SK-N-SH treated with all-trans-retinoic acid at 6 μM for 48 hours (cell line): ENCODE measurements around the gene ABCF2.
A peak's percentile ranks its signal among the peaks of the same experiment; 100 is the strongest.

Experiments
- ATAC-seq: fragments of 200-7000 bp; cut with Tn5 transposase; 3 replicates; pipeline ENCODE4 v1.9.1; 2020; ENCODE audit warnings: mild to moderate bottlenecking, moderate library complexity
- ARNTL ChIP-seq: fragments of 450-650 bp; formaldehyde crosslinking; IDR thresholded peaks from 2 replicates; pipeline ENCODE4 v1.5.0; 2020; ENCODE audit warnings: low read depth, mild to moderate bottlenecking, moderate library complexity, borderline replicate concordance
- BACH2 ChIP-seq: fragments of 250-450 bp; sonication (Bioruptor Pico); IDR thresholded peaks from 2 replicates; pipeline ENCODE4 v1.9.0; 2021; ENCODE audit warnings: mild to moderate bottlenecking, borderline replicate concordance
- CSDC2 ChIP-seq: fragments of 250-450 bp; sonication (Bioruptor Pico); IDR thresholded peaks from 2 replicates; pipeline ENCODE4 v1.5.0; 2020; ENCODE audit warnings: mild to moderate bottlenecking, moderate library complexity
- ESRRG ChIP-seq: fragments of 250-450 bp; sonication (Bioruptor Pico); IDR thresholded peaks from 2 replicates; pipeline ENCODE4 v1.6.1; 2021; ENCODE audit warnings: mild to moderate bottlenecking
- GLIS3 ChIP-seq: fragments of 250-450 bp; sonication (Bioruptor Pico); IDR thresholded peaks from 2 replicates; pipeline ENCODE4 v1.5.0; 2020; ENCODE audit warnings: mild to moderate bottlenecking, moderate library complexity
- ISL1 ChIP-seq: fragments of 250-450 bp; sonication (Bioruptor Pico); IDR thresholded peaks from 2 replicates; pipeline ENCODE4 v2.1.2; 2022; ENCODE audit warnings: mild to moderate bottlenecking, moderate library complexity
- OSR1 ChIP-seq: fragments of 250-450 bp; sonication (Bioruptor Pico); IDR thresholded peaks from 2 replicates; pipeline ENCODE4 v1.8.0; 2022; ENCODE audit warnings: moderate library complexity, mild to moderate bottlenecking, inconsistent platforms
- PATZ1 ChIP-seq: fragments of 250-450 bp; sonication (Bioruptor Pico); IDR thresholded peaks from 2 replicates; pipeline ENCODE4 v1.8.0; 2020; ENCODE audit warnings: mild to moderate bottlenecking, moderate library complexity, borderline replicate concordance
- PPARA ChIP-seq: fragments of 250-450 bp; sonication (Bioruptor Pico); IDR thresholded peaks from 2 replicates; pipeline ENCODE4 v1.5.0; 2020; ENCODE audit warnings: mild to moderate bottlenecking, borderline replicate concordance
- RARB ChIP-seq: fragments of 250-450 bp; sonication (Bioruptor Pico); IDR thresholded peaks from 2 replicates; pipeline ENCODE4 v1.8.0; 2021; ENCODE audit warnings: mild to moderate bottlenecking, moderate library complexity
- SNAI2 ChIP-seq: fragments of 250-450 bp; sonication (Bioruptor Pico); IDR thresholded peaks from 2 replicates; pipeline ENCODE4 v1.5.0; 2020; ENCODE audit warnings: mild to moderate bottlenecking, moderate library complexity
- TCF4 ChIP-seq: fragments of 250-450 bp; sonication (Bioruptor Pico); IDR thresholded peaks from 2 replicates; pipeline ENCODE4 v1.8.0; 2021; ENCODE audit warnings: mild to moderate bottlenecking, moderate library complexity, borderline replicate concordance
- TOX ChIP-seq: fragments of 250-450 bp; sonication (Bioruptor Pico); IDR thresholded peaks from 2 replicates; pipeline ENCODE4 v1.8.0; 2021; ENCODE audit warnings: mild to moderate bottlenecking, moderate library complexity, borderline replicate concordance
- TSHZ2 ChIP-seq: fragments of 250-450 bp; sonication (Bioruptor Pico); IDR thresholded peaks from 2 replicates; pipeline ENCODE4 v1.5.0; 2020; ENCODE audit warnings: mild to moderate bottlenecking, moderate library complexity
- ZC3H10 ChIP-seq: fragments of 250-450 bp; sonication (Bioruptor Pico); IDR thresholded peaks from 2 replicates; pipeline ENCODE4 v1.5.1; 2021; ENCODE audit warnings: mild to moderate bottlenecking, moderate library complexity
- ZFP3 ChIP-seq: fragments of 250-450 bp; sonication (Bioruptor Pico); IDR thresholded peaks from 2 replicates; pipeline ENCODE4 v1.5.0; 2020; ENCODE audit warnings: mild to moderate bottlenecking, moderate library complexity
- ZFP30 ChIP-seq: fragments of 450-650 bp; formaldehyde crosslinking; IDR thresholded peaks from 2 replicates; pipeline ENCODE4 v1.5.0; 2022; ENCODE audit warnings: mild to moderate bottlenecking, moderate library complexity
- ZNF70 ChIP-seq: fragments of 450-650 bp; formaldehyde crosslinking; IDR thresholded peaks from 2 replicates; pipeline ENCODE4 v1.5.0; 2020; ENCODE audit warnings: mild to moderate bottlenecking, moderate library complexity
- ZNF8 ChIP-seq: fragments of 450-650 bp; formaldehyde crosslinking; IDR thresholded peaks from 2 replicates; pipeline ENCODE4 v1.5.0; 2020; ENCODE audit warnings: mild to moderate bottlenecking, moderate library complexity
- TF ChIP-seq, protein P1 (sequence below): fragments of 250-450 bp; sonication (Bioruptor Pico); IDR thresholded peaks from 2 replicates; pipeline ENCODE4 v1.5.1; 2020; ENCODE audit warnings: low read depth, mild to moderate bottlenecking, moderate library complexity
- TF ChIP-seq, protein P2 (sequence below): fragments of 250-450 bp; sonication (Bioruptor Pico); IDR thresholded peaks from 2 replicates; pipeline ENCODE4 v1.5.1; 2021; ENCODE audit warnings: mild to moderate bottlenecking, moderate library complexity

Gene ABCF2

GRCh38 chr7:151245360-151246101, 18.5 kb upstream of the ABCF2 start:
- peak; percentile 37 for ATAC-seq
- 0 out of 2 replicates have a peak, but pooled peaks have one; percentile 11 for TF ChIP-seq ESRRG (CRISPR knock-in tag)
- no peak for TF ChIP-seq ZC3H10 (CRISPR knock-in tag)
- no peak for TF ChIP-seq ZNF70 (CRISPR knock-in tag)
- TF ChIP-seq SNAI2 (CRISPR knock-in tag), result no peak
- TF ChIP-seq TOX (CRISPR knock-in tag), result no peak

GRCh38 chr7:151244841-151245346, 17.9 kb upstream of the ABCF2 start:
- ATAC-seq, result no peak

DNA sequence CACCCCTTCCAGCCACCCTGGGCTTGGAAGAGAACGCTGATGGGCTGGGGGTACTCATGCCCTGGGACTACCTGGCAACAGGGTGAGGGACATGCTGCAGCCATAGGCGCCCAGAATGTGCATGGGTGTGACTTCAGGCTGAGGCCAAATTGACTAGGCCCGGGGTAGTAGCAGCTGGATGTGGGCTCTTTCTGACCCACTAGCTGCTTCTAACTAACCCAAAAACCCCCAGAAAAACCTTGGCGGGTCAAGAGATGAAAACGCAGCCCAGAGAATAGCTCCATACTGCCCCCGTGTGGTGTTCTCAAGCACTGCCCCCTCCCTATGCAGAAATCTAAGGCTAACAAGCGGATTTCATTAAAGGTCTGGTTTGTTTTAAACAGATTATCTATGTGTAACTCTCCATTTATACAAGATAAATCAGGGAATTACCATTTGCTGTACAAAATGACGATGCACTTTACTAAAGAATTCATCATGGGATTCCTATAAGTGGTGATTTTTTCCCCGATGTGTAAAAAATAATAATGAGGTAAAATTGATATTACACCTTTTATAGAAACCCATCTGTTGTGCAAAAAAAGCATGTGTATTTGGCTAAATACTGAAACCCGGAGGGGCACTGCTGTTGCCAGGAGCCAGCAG, 17.3 kb upstream of the ABCF2 start:
- peak; percentile 36 for ATAC-seq
- peak; percentile 69; the same call in 1 of the 2 replicates for TF ChIP-seq BACH2
- 0 out of 2 replicates have a peak, but pooled peaks have one; percentile 37 for TF ChIP-seq ARNTL
- peak; percentile 23; the same call in 1 of the 2 replicates for TF ChIP-seq PPARA
- TF ChIP-seq TCF4 (CRISPR knock-in tag), result peak; percentile 84
- TF ChIP-seq TOX (CRISPR knock-in tag), result no peak

More at GRCh38 chr7:151244841-151245346, 17.9 kb upstream of the ABCF2 start:
- TF ChIP-seq ZNF70 (CRISPR knock-in tag) (peak; percentile 73), ZFP3 (no peak)

- ATAC-seq, result no peak
- TF ChIP-seq, protein P1, sequence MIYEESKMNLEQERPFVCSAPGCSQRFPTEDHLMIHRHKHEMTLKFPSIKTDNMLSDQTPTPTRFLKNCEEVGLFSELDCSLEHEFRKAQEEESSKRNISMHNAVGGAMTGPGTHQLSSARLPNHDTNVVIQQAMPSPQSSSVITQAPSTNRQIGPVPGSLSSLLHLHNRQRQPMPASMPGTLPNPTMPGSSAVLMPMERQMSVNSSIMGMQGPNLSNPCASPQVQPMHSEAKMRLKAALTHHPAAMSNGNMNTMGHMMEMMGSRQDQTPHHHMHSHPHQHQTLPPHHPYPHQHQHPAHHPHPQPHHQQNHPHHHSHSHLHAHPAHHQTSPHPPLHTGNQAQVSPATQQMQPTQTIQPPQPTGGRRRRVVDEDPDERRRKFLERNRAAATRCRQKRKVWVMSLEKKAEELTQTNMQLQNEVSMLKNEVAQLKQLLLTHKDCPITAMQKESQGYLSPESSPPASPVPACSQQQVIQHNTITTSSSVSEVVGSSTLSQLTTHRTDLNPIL, result no peak
- TF ChIP-seq BACH2, result no peak
- no peak for TF ChIP-seq SNAI2 (CRISPR knock-in tag)
- TF ChIP-seq ZNF8, result no peak
- no peak for TF ChIP-seq ZFP3
- TF ChIP-seq OSR1 (CRISPR knock-in tag), result no peak
- TF ChIP-seq ZNF70 (CRISPR knock-in tag), result no peak
- no peak for TF ChIP-seq CSDC2
- TF ChIP-seq, all 23 proteins: peak for 0
Measured at GRCh38 chr7:151243408-151244195, 16.6 kb upstream of the ABCF2 start.

GRCh38 chr7:151243045-151243349, 16.0 kb upstream of the ABCF2 start:
- ATAC-seq, result no peak
- TF ChIP-seq PATZ1 (CRISPR knock-in tag) (no peak), PPARA (no peak), CSDC2 (no peak), ZNF8 (no peak), ARNTL (no peak), TSHZ2 (no peak), ISL1 (CRISPR knock-in tag) (no peak), GLIS3 (CRISPR knock-in tag) (no peak), ESRRG (CRISPR knock-in tag) (no peak), SNAI2 (CRISPR knock-in tag) (no peak), RARB (CRISPR knock-in tag) (no peak), ZFP30 (CRISPR knock-in tag) (no peak), BACH2 (no peak), TCF4 (CRISPR knock-in tag) (no peak)
- TF ChIP-seq, protein P2, sequence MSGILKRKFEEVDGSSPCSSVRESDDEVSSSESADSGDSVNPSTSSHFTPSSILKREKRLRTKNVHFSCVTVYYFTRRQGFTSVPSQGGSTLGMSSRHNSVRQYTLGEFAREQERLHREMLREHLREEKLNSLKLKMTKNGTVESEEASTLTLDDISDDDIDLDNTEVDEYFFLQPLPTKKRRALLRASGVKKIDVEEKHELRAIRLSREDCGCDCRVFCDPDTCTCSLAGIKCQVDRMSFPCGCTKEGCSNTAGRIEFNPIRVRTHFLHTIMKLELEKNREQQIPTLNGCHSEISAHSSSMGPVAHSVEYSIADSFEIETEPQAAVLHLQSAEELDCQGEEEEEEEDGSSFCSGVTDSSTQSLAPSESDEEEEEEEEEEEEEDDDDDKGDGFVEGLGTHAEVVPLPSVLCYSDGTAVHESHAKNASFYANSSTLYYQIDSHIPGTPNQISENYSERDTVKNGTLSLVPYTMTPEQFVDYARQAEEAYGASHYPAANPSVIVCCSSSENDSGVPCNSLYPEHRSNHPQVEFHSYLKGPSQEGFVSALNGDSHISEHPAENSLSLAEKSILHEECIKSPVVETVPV (CRISPR knock-in tag), result no peak
